H1 (cell line): ENCODE results near the gene MAVS. TPM values are rescaled to one million over a fixed set of nuclear protein-coding genes. Genes with fewer than 3 reads are reported as not detected.

Source experiments
- CTCF ChIA-PET: fragments of 300-600 bp; sonication (Branson Sonifier 250); formaldehyde crosslinking; loops from one replicate; lab custom pipeline; 2021; ENCODE audit not compliant: partially characterized antibody; lab: Charles Lee
- POLR2A ChIA-PET: fragments of 300-600 bp; sonication (Branson Sonifier 250); formaldehyde crosslinking; loops from one replicate; lab custom pipeline; 2021; ENCODE audit warnings: inconsistent platforms; ENCODE audit not compliant: partially characterized antibody; lab: Charles Lee
- DNase-seq, 2 experiments: peaks; one replicate each; pipeline versions ENCODE4 v3.0.0 to v3.0.0-alpha.2; 2010 to 2022; ENCODE audit warnings: low spot score in 2 of 2, low read depth in 1 of 2, mixed read lengths in 1 of 2
- FAIRE-seq: peaks from 2 replicates; lab custom pipeline; 2011; peaks lifted over from hg19 to GRCh38; lab: Jason Lieb, UNC
- H2AFZ ChIP-seq: 2 replicates; pipeline ENCODE4 v1.8.1; 2012; ENCODE audit warnings: low read length, inconsistent platforms
- H2AK5ac ChIP-seq: 2 replicates; pipeline ENCODE4 v1.6.1; 2013; ENCODE audit warnings: low read depth, low read length
- H2BK120ac ChIP-seq: replicated peaks from 2 replicates; pipeline ENCODE3; 2013; ENCODE audit warnings: low read depth, low read length, inconsistent platforms
- H2BK12ac ChIP-seq: 2 replicates; pipeline ENCODE4 v1.6.1; 2013; ENCODE audit warnings: low read depth, low read length
- H2BK15ac ChIP-seq: 2 replicates; pipeline ENCODE4 v1.6.1; 2013; ENCODE audit warnings: low read length
- H2BK20ac ChIP-seq: 2 replicates; pipeline ENCODE4 v1.6.1; 2013; ENCODE audit warnings: low read length
- H2BK5ac ChIP-seq: 2 replicates; pipeline ENCODE4 v1.6.1; 2013; ENCODE audit warnings: low read depth, low read length
- H3K14ac ChIP-seq: 2 replicates; pipeline ENCODE4 v1.6.1; 2013; ENCODE audit warnings: inconsistent platforms; ENCODE audit not compliant: insufficient read length
- H3K18ac ChIP-seq: 2 replicates; pipeline ENCODE4 v1.6.1; 2013; ENCODE audit warnings: low read length; ENCODE audit errors: extremely low read depth
- H3K23ac ChIP-seq: 2 replicates; pipeline ENCODE4 v1.6.1; 2013; ENCODE audit warnings: inconsistent platforms; ENCODE audit not compliant: insufficient read length
- H3K23me2 ChIP-seq: 2 replicates; pipeline ENCODE4 v1.6.1; 2013; ENCODE audit warnings: low read depth, low read length
- H3K27ac ChIP-seq: 2 replicates; pipeline ENCODE4 v1.6.1; 2011; ENCODE audit warnings: low read depth, low read length, inconsistent platforms
- H3K27me3 ChIP-seq, 4 experiments: replicated peaks in 1 of 4; 1 replicate in 1 of 4; 2 replicates in 3 of 4; pipeline versions ENCODE4 v1.6.1 to v1.8.1; 2011 to 2013; ENCODE audit warnings: low read length in 3 of 4, mild to moderate bottlenecking in 3 of 4, inconsistent platforms in 2 of 4, mixed read lengths in 2 of 4, moderate library complexity in 1 of 4; ENCODE audit not compliant: control insufficient read depth in 3 of 4, insufficient read depth in 3 of 4; ENCODE audit errors: extremely low read depth in 1 of 4
- H3K36me3 ChIP-seq, 4 experiments: 2 replicates each; pipeline versions ENCODE4 v1.6.1 to v1.8.1; 2011 to 2013; ENCODE audit warnings: mild to moderate bottlenecking in 4 of 4, low read length in 3 of 4, moderate library complexity in 2 of 4, control low read depth in 1 of 4, inconsistent platforms in 1 of 4; ENCODE audit not compliant: insufficient read depth in 4 of 4, control insufficient read depth in 2 of 4
- H3K4ac ChIP-seq: replicated peaks from 2 replicates; pipeline ENCODE3; 2013; ENCODE audit warnings: low read length, low read depth, mixed read lengths, inconsistent platforms; ENCODE audit not compliant: insufficient read length
- H3K4me1 ChIP-seq, 4 experiments: replicated peaks in 1 of 4; 1 replicate in 1 of 4; 2 replicates in 3 of 4; pipeline versions ENCODE4 v1.6.1 to v1.8.1; 2011 to 2013; ENCODE audit warnings: low read length in 3 of 4, inconsistent platforms in 2 of 4, mixed read lengths in 1 of 4; ENCODE audit not compliant: insufficient read depth in 4 of 4, control insufficient read depth in 3 of 4
- H3K4me2 ChIP-seq, 2 experiments: 2 replicates each; pipeline versions ENCODE4 v1.6.1 to v1.8.1; 2011 to 2013; ENCODE audit warnings: low read depth in 2 of 2, low read length in 2 of 2, control low read depth in 1 of 2, inconsistent platforms in 1 of 2, mild to moderate bottlenecking in 1 of 2; ENCODE audit not compliant: insufficient read depth in 1 of 2
- H3K4me3 ChIP-seq, 4 experiments: fragments of 200-600, 300-600 bp in 1 of 4; sonication (generic), shearing (Covaris generic), sonication (Bioruptor Twin) in 1 of 4; 2 replicates each; pipeline versions ENCODE4 v1.5.1 to v1.8.1; 2011 to 2016; ENCODE audit warnings: low read length in 4 of 4, low read depth in 3 of 4, control low read depth in 2 of 4, inconsistent platforms in 2 of 4, mild to moderate bottlenecking in 2 of 4, mixed read lengths in 1 of 4, moderate library complexity in 1 of 4; ENCODE audit not compliant: insufficient read depth in 2 of 4; ENCODE audit errors: extremely low read depth in 1 of 4
- H3K56ac ChIP-seq: replicated peaks from 2 replicates; pipeline ENCODE3; 2013; ENCODE audit warnings: low read depth, mild to moderate bottlenecking, mixed read lengths, low read length, inconsistent platforms; ENCODE audit not compliant: insufficient read length
- H3K79me1 ChIP-seq: 2 replicates; pipeline ENCODE4 v1.6.1; 2013; ENCODE audit warnings: low read depth, low read length, control low read depth
- H3K79me2 ChIP-seq, 2 experiments: 2 replicates each; pipeline versions ENCODE4 v1.6.1 to v1.8.1; 2012 to 2013; ENCODE audit warnings: low read length in 2 of 2, mild to moderate bottlenecking in 2 of 2, inconsistent platforms in 1 of 2; ENCODE audit not compliant: insufficient read depth in 2 of 2, control insufficient read depth in 1 of 2
- H3K9ac ChIP-seq, 4 experiments: replicated peaks in 1 of 4; 1 replicate in 1 of 4; 2 replicates in 3 of 4; pipeline versions ENCODE4 v1.6.1 to v1.8.1; 2011 to 2013; ENCODE audit warnings: low read depth in 3 of 4, low read length in 3 of 4, control low read depth in 2 of 4, mild to moderate bottlenecking in 2 of 4, moderate library complexity in 2 of 4, inconsistent platforms in 1 of 4; ENCODE audit errors: extremely low read depth in 1 of 4
- H3K9me3 ChIP-seq, 2 experiments: 2 replicates each; pipeline versions ENCODE4 v1.6.1 to v1.8.1; 2012 to 2013; ENCODE audit warnings: mild to moderate bottlenecking in 2 of 2, moderate library complexity in 2 of 2, control low read depth in 1 of 2, inconsistent platforms in 1 of 2, low read depth in 1 of 2, low read length in 1 of 2, mixed read lengths in 1 of 2; ENCODE audit not compliant: insufficient read depth in 2 of 2
- H4K20me1 ChIP-seq, 2 experiments: replicated peaks in 1 of 2; 2 replicates each; pipeline versions ENCODE3 to v1.8.1; 2011 to 2013; ENCODE audit warnings: inconsistent platforms in 2 of 2, low read length in 2 of 2, mild to moderate bottlenecking in 1 of 2; ENCODE audit not compliant: insufficient read depth in 2 of 2, control insufficient read depth in 1 of 2
- H4K5ac ChIP-seq: 2 replicates; pipeline ENCODE4 v1.6.1; 2013; ENCODE audit warnings: low read length, low read depth, mixed read lengths, inconsistent platforms; ENCODE audit not compliant: insufficient read length
- H4K8ac ChIP-seq: 2 replicates; pipeline ENCODE4 v1.8.0; 2013; ENCODE audit warnings: mild to moderate bottlenecking, moderate library complexity, low read length, inconsistent platforms; ENCODE audit not compliant: insufficient read depth; ENCODE audit errors: extremely low read depth
- H4K91ac ChIP-seq: replicated peaks from 2 replicates; pipeline ENCODE3; 2013; ENCODE audit warnings: low read length, mixed read lengths, inconsistent platforms; ENCODE audit not compliant: insufficient read length
- BACH1 ChIP-seq: IDR thresholded peaks from 2 replicates; pipeline ENCODE4 v1.6.1; 2012; ENCODE audit warnings: low read length, improper control_type of control experiment
- CBX8 ChIP-seq: fragments of 300-800, 300-1000 bp; sonication (generic); IDR thresholded peaks from 2 replicates; pipeline ENCODE4 v1.7.1; 2016; ENCODE audit warnings: low read depth, low read length, borderline replicate concordance
- CREB1 ChIP-seq: IDR thresholded peaks from 2 replicates; pipeline ENCODE4 v1.6.1; 2012; ENCODE audit warnings: inconsistent platforms
- EP300 ChIP-seq, 2 experiments: IDR thresholded peaks; 1 replicate in 1 of 2; 2 replicates in 1 of 2; pipeline ENCODE4 v1.6.1; 2011 to 2012; ENCODE audit warnings: low read depth in 2 of 2, low read length in 2 of 2, mild to moderate bottlenecking in 2 of 2, borderline replicate concordance in 1 of 2, inconsistent platforms in 1 of 2, moderate library complexity in 1 of 2
- MAFK ChIP-seq: IDR thresholded peaks from 2 replicates; pipeline ENCODE4 v1.6.1; 2012; ENCODE audit warnings: low read depth, mild to moderate bottlenecking, improper control_type of control experiment, low read length
- POLR2A ChIP-seq, 2 experiments: IDR thresholded peaks; 1 replicate in 1 of 2; 2 replicates in 1 of 2; pipeline ENCODE4 v1.6.1; 2011; ENCODE audit warnings: low read depth in 2 of 2, low read length in 2 of 2, mild to moderate bottlenecking in 2 of 2; ENCODE audit errors: control extremely low read depth in 1 of 2
- POLR2AphosphoS5 ChIP-seq: IDR thresholded peaks from 2 replicates; pipeline ENCODE4 v1.6.1; 2011; ENCODE audit warnings: low read depth, low read length
- RFX5 ChIP-seq: IDR thresholded peaks from 2 replicates; pipeline ENCODE4 v1.6.1; 2011; ENCODE audit warnings: low read depth, low read length, improper control_type of control experiment, borderline replicate concordance
- SP1 ChIP-seq: IDR thresholded peaks from 2 replicates; pipeline ENCODE4 v1.6.1; 2011; ENCODE audit warnings: low read depth, low read length
- SUZ12 ChIP-seq: fragments of 200-600 bp; sonication (generic); IDR thresholded peaks from 2 replicates; pipeline ENCODE4 v1.6.1; 2012; ENCODE audit warnings: mild to moderate bottlenecking, inconsistent platforms, low read length, moderate library complexity, mixed read lengths
- TAF1 ChIP-seq: IDR thresholded peaks from 2 replicates; pipeline ENCODE4 v1.6.1; 2011; ENCODE audit warnings: mild to moderate bottlenecking, low read depth, low read length
- TAF7 ChIP-seq: optimal IDR thresholded peaks from 2 replicates; pipeline ENCODE3; 2011; ENCODE audit warnings: low read depth, mild to moderate bottlenecking, inconsistent platforms, low read length, moderate library complexity, borderline replicate concordance
- TCF12 ChIP-seq: IDR thresholded peaks from 2 replicates; pipeline ENCODE4 v1.6.1; 2011; ENCODE audit warnings: low read depth, mild to moderate bottlenecking, low read length
- ZNF274 ChIP-seq: IDR thresholded peaks from 2 replicates; pipeline ENCODE4 v1.7.0; 2012; ENCODE audit warnings: low read length, borderline replicate concordance; ENCODE audit errors: extremely low read depth
- WGBS, 2 experiments: shearing (Covaris generic) in 1 of 2; methylation state at CpG; one replicate each; pipeline versions ENCODE4 v1.1.6 to v1.1.7; 2013 to 2015; ENCODE audit warnings: low lambda C conversion rate in 2 of 2, mixed read lengths in 2 of 2, inconsistent platforms in 1 of 2, low coverage in 1 of 2, missing lambda C conversion rate in 1 of 2; ENCODE audit not compliant: insufficient replicate concordance in 2 of 2, insufficient coverage in 1 of 2, insufficient read length in 1 of 2; ENCODE audit errors: extremely low coverage in 1 of 2, missing lambda C conversion rate in 1 of 2; 5-methylcytosine and 5-hydroxymethylcytosine counted together
- polyA plus RNA-seq, 7 experiments: library from polyadenylated mRNA; depleted of rRNA in 3 of 7; stranded (reverse) in 5 of 7; unstranded in 2 of 7; fragments of >200 nt in 5 of 7; fragments of 200-250 nt in 2 of 7; gene quantifications; 1 replicate in 5 of 7; 2 replicates in 1 of 7; 4 replicates in 1 of 7; pipeline versions ENCODE4 v1.2.1 to v1.2.3, GENCODE V29; 2011 to 2013; ENCODE audit warnings: missing spikeins in 2 of 7, mixed read lengths in 2 of 7
- total RNA-seq: library from RNA; stranded (reverse); fragmentation: NEBNext Ultra II Directional; extraction: Animal tissue kit (Norgen Biotek cat#: 25700); gene quantifications from 2 replicates; pipeline ENCODE4 v1.2.1, GENCODE V29; 2021
- TF ChIP-seq, protein P1 (sequence below): IDR thresholded peaks from 2 replicates; pipeline ENCODE4 v1.6.1; 2012; ENCODE audit warnings: inconsistent platforms

The MAVS gene
- total and polyA plus RNA-seq, 2 of the 8 experiments (the other 6 are each of a cell fraction or from before 2014, with no cell fraction given): 9.9 to 24.3 TPM

GRCh38 chr20:3854462-3854871 lies 7.8 kb downstream of the MAVS start:
- no peak overlapping the region for H2BK5ac ChIP-seq
- ChIA-PET POLR2A (interaction anchor here (0.6 to 2.9 kb wide), 12 partner anchors 11 to 237 kb away, joined by 3 to 9 read pairs (median 4); partner anchors contain the start of gene CENPB), CTCF (interaction anchor here (0.6 to 6.4 kb wide), 37 partner anchors 9 to 1270 kb away, joined by 3 to 55 read pairs (median 5); partner anchors contain the start of genes AP5S1, CDC25B, CENPB and SPEF1)
- H3K4ac ChIP-seq: no peak overlapping the region
- H2BK120ac ChIP-seq: no peak overlapping the region
- no peaks in the 10 kb centered on the region for H3K9me3 ChIP-seq
- no peak overlapping the region for H3K27ac ChIP-seq
- H3K23me2 ChIP-seq: no peaks in the 10 kb centered on the region
- no peaks in the 10 kb centered on the region; a peak in 1 of 7 replicates for H3K4me1 ChIP-seq
- 87% methylated on average over 4 of the region's 4 CpGs; no CpG with 5 or more reads in 1 of the 2 experiments for WGBS, 2 experiments
- H2AK5ac ChIP-seq: no peak overlapping the region
- H3K18ac ChIP-seq: no peak overlapping the region
- no peak overlapping the region for H3K14ac ChIP-seq
- H2BK12ac ChIP-seq: no peak overlapping the region
- no peak for FAIRE-seq
- H3K27me3 ChIP-seq: no peaks in the 10 kb centered on the region
- H3K56ac ChIP-seq: no peak overlapping the region
- H3K4me2 ChIP-seq: no peak overlapping the region
- H4K8ac ChIP-seq: no peak overlapping the region
- H4K91ac ChIP-seq: no peak overlapping the region
- H3K23ac ChIP-seq: no peak overlapping the region
- no peak overlapping the region for H2AFZ ChIP-seq
- no peaks in the 10 kb centered on the region for H3K79me1 ChIP-seq
- H3K9ac ChIP-seq: no peak overlapping the region
- DNase-seq: no peak
- H2BK15ac ChIP-seq: no peak overlapping the region
- H4K20me1 ChIP-seq: peaks cover 3 to 5% of the 10 kb centered on the region in 2 experiments
- no peak overlapping the region for H2BK20ac ChIP-seq
- peaks cover 0 to 3% (median 1%) of the 10 kb centered on the region in 4 experiments; a peak in 2 of 8 replicates for H3K36me3 ChIP-seq
- no peaks in the 10 kb centered on the region for H3K79me2 ChIP-seq
- H3K4me3 ChIP-seq: no peak overlapping the region
- H4K5ac ChIP-seq: no peak overlapping the region
- TF ChIP-seq TAF7 (no peak), TAF1 (no peak), TCF12 (no peak), CBX8 (no peak), POLR2AphosphoS5 (no peak), SP1 (no peak), RFX5 (no peak), CREB1 (no peak), POLR2A (IDR thresholded peaks at IDR 0.05; ENCODE audit: control extremely low read depth in 1 of 2, low read depth in 2 of 2, low read length in 2 of 2) (no peak), SUZ12 (no peak), EP300 (IDR thresholded peaks at IDR 0.05; ENCODE audit: borderline replicate concordance in 1 of 2, low read depth in 2 of 2, low read length in 2 of 2) (no peak), BACH1 (no peak), ZNF274 (no peak), MAFK (no peak)
- TF ChIP-seq, protein P1, sequence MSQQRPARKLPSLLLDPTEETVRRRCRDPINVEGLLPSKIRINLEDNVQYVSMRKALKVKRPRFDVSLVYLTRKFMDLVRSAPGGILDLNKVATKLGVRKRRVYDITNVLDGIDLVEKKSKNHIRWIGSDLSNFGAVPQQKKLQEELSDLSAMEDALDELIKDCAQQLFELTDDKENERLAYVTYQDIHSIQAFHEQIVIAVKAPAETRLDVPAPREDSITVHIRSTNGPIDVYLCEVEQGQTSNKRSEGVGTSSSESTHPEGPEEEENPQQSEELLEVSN: no peak
